ENCODE data around the gene OR10P1.
"Not testable (repeated sequence)": the region's sequence is repeated elsewhere in the genome, so short reads cannot be mapped to it uniquely, and the experiment has no call there.

Gene OR10P1

GRCh38 chr12:55642669-55643068, 6.0 kb downstream of the OR10P1 start:
- DNase-seq (ENCODE audit: low read depth) = peak; percentile 57
- TF ChIP-seq MAX (IDR thresholded peaks at IDR 0.05; ENCODE audit: low read depth, low read length) = no peak
- no peak for TF ChIP-seq CTCF (IDR thresholded peaks at IDR 0.05; ENCODE audit: low read depth, low read length)
- TF ChIP-seq POLR2A (IDR thresholded peaks at IDR 0.05; ENCODE audit: extremely low read depth, insufficient read length) = no peak
- no peak for TF ChIP-seq MYC (IDR thresholded peaks at IDR 0.05; ENCODE audit: low read depth, low read length)
- no peak overlapping the region for H3K4me3 ChIP-seq (ENCODE audit: low read depth, low read length)

GRCh38 chr12:55644591-55644990, 7.9 kb downstream of the OR10P1 start:
- H3K4me3 ChIP-seq (ENCODE audit: low read depth, low read length) = no peak overlapping the region
- DNase-seq (ENCODE audit: low read depth) = no peak
- TF ChIP-seq POLR2A (IDR thresholded peaks at IDR 0.05; ENCODE audit: extremely low read depth, insufficient read length) (no peak), CTCF (IDR thresholded peaks at IDR 0.05; ENCODE audit: low read depth, low read length) (no peak), MAX (IDR thresholded peaks at IDR 0.05; ENCODE audit: low read depth, low read length) (no peak), MYC (IDR thresholded peaks at IDR 0.05; ENCODE audit: low read depth, low read length) (no peak)

- no peak overlapping the region for H3K4me3 ChIP-seq (ENCODE audit: low read depth, low read length)
- no peak for TF ChIP-seq POLR2A (IDR thresholded peaks at IDR 0.05; ENCODE audit: extremely low read depth, insufficient read length)
- TF ChIP-seq MYC (IDR thresholded peaks at IDR 0.05; ENCODE audit: low read depth, low read length) = no peak
- no peak for TF ChIP-seq MAX (IDR thresholded peaks at IDR 0.05; ENCODE audit: low read depth, low read length)
- no peak for TF ChIP-seq CTCF (IDR thresholded peaks at IDR 0.05; ENCODE audit: low read depth, low read length)
- no peak for DNase-seq (ENCODE audit: low read depth)
Measured at GRCh38 chr12:55647027-55647426, 10.3 kb downstream of the OR10P1 start.

GRCh38 chr12:55650620-55651298, 14.1 kb downstream of the OR10P1 start:
- H3K4me3 ChIP-seq (ENCODE audit: low read depth, low read length) = not testable (repeated sequence)
- DNase-seq (ENCODE audit: low read depth) = peak; percentile 43

GRCh38 chr12:55651299-55651683, 14.6 kb downstream of the OR10P1 start:
- H3K4me3 ChIP-seq (ENCODE audit: low read depth, low read length) = no peak overlapping the region
- no peak for DNase-seq (ENCODE audit: low read depth)

GRCh38 chr12:55652352-55652751, 15.7 kb downstream of the OR10P1 start:
- no peak overlapping the region for H3K4me3 ChIP-seq (ENCODE audit: low read depth, low read length)
- no peak for TF ChIP-seq MYC (IDR thresholded peaks at IDR 0.05; ENCODE audit: low read depth, low read length)
- TF ChIP-seq MAX (IDR thresholded peaks at IDR 0.05; ENCODE audit: low read depth, low read length) = no peak
- no peak for TF ChIP-seq CTCF (IDR thresholded peaks at IDR 0.05; ENCODE audit: low read depth, low read length)
- TF ChIP-seq POLR2A (IDR thresholded peaks at IDR 0.05; ENCODE audit: extremely low read depth, insufficient read length) = no peak
- DNase-seq (ENCODE audit: low read depth) = no peak

More at GRCh38 chr12:55651299-55651683, 14.6 kb downstream of the OR10P1 start:
- TF ChIP-seq POLR2A (IDR thresholded peaks at IDR 0.05; ENCODE audit: extremely low read depth, insufficient read length) (no peak), CTCF (IDR thresholded peaks at IDR 0.05; ENCODE audit: low read depth, low read length) (no peak), MAX (IDR thresholded peaks at IDR 0.05; ENCODE audit: low read depth, low read length) (no peak), MYC (IDR thresholded peaks at IDR 0.05; ENCODE audit: low read depth, low read length) (no peak)
